ENCODE measurements around the gene ARL15. TPM values are rescaled to one million over a fixed set of nuclear protein-coding genes. Genes with fewer than 3 reads are reported as not detected.

ARL15 gene
- total and polyA plus RNA-seq, 8 donors: 20.2 to 27.7 (median 25.1) TPM

DNA sequence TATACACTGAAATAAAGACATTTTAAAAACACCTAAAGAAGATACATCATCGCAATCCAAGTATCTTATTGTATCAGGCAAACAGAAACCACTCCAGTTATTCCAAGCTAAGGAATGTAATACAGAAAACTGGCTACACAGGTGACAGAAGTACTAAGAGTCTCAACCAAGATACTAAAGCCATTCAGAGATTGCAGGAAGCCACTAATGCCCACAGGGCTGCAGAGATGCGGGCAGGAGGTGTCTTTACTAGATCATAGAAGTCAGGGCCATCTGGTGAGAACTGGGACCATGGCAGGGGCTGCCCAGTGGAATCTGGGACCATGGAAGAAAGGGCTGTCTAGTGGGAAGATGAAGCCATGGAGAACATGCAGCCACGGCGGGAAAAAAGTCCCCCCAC is 384.3 kb downstream of the ARL15 start:
- ATAC-seq (no peak), DNase-seq (no peak)
- intact Hi-C loops (cut with DNase I): no loop called here
- no peak overlapping the region for H3K27ac ChIP-seq
- H3K9me3 ChIP-seq: no peaks in the 10 kb centered on the region
- H3K36me3 ChIP-seq: no peaks in the 10 kb centered on the region
- H3K4me1 ChIP-seq: no peaks in the 10 kb centered on the region
- TF ChIP-seq, protein P1, sequence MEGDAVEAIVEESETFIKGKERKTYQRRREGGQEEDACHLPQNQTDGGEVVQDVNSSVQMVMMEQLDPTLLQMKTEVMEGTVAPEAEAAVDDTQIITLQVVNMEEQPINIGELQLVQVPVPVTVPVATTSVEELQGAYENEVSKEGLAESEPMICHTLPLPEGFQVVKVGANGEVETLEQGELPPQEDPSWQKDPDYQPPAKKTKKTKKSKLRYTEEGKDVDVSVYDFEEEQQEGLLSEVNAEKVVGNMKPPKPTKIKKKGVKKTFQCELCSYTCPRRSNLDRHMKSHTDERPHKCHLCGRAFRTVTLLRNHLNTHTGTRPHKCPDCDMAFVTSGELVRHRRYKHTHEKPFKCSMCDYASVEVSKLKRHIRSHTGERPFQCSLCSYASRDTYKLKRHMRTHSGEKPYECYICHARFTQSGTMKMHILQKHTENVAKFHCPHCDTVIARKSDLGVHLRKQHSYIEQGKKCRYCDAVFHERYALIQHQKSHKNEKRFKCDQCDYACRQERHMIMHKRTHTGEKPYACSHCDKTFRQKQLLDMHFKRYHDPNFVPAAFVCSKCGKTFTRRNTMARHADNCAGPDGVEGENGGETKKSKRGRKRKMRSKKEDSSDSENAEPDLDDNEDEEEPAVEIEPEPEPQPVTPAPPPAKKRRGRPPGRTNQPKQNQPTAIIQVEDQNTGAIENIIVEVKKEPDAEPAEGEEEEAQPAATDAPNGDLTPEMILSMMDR (IDR thresholded peaks at IDR 0.05): no peak
- no peaks in the 10 kb centered on the region for H3K27me3 ChIP-seq
- no peak overlapping the region for H3K4me3 ChIP-seq

DNA sequence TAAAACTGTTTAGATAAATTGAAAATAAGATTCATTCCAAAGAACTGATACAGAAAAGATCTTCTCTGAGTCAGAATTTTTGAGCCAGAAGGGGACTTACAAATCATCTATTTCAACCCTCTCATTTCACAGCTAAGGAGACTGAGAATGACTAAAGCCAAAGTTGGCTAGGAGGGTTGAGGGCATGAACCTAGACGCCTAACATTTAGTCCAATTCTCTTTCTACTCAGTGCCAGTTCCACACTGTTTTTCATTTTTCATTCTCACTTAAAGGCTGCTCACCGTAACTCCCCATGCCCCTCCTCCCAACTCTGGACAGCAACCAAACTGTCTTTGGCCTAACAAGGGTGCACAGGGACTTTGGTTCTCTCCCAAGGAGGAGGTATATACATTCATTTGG is 386.0 kb downstream of the ARL15 start:
- DNase-seq (no peak), ATAC-seq (no peak)
- H3K27me3 ChIP-seq: no peaks in the 10 kb centered on the region
- H3K27ac ChIP-seq: no peak overlapping the region
- H3K4me1 ChIP-seq: no peaks in the 10 kb centered on the region
- no peak overlapping the region for H3K4me3 ChIP-seq
- TF ChIP-seq, protein P1 (IDR thresholded peaks at IDR 0.05): no peak
- no peaks in the 10 kb centered on the region for H3K36me3 ChIP-seq
- no peaks in the 10 kb centered on the region for H3K9me3 ChIP-seq
- intact Hi-C loops (cut with DNase I): no loop called here

DNA sequence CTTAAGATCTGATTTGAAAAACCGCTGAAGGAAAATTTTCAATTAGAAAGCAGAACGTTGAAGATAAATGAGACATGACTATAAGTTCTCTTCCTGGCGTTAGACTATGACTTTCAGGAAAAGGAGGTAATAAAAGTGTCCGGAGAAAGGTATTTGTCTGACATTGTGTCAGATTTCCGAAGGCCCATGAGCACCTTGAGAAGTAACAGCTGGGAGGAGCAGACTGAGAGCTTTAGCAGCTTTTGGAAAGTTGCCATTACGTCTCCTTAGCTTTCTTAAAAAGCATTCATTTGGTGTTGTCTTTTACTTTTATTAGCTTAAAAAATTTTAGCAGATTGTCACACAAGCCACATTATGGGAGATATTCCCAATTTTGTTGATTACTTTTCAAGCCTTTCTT is 386.4 kb downstream of the ARL15 start:
- Histone ChIP-seq H3K9me3 (no peaks in the 10 kb centered on the region), H3K4me3 (no peak overlapping the region), H3K4me1 (no peaks in the 10 kb centered on the region), H3K36me3 (no peaks in the 10 kb centered on the region), H3K27ac (no peak overlapping the region), H3K27me3 (no peaks in the 10 kb centered on the region)
- TF ChIP-seq, protein P1 (IDR thresholded peaks at IDR 0.05): no peak
- no peak for DNase-seq
- intact Hi-C loops (cut with DNase I): no loop called here
- no peak for ATAC-seq

DNA sequence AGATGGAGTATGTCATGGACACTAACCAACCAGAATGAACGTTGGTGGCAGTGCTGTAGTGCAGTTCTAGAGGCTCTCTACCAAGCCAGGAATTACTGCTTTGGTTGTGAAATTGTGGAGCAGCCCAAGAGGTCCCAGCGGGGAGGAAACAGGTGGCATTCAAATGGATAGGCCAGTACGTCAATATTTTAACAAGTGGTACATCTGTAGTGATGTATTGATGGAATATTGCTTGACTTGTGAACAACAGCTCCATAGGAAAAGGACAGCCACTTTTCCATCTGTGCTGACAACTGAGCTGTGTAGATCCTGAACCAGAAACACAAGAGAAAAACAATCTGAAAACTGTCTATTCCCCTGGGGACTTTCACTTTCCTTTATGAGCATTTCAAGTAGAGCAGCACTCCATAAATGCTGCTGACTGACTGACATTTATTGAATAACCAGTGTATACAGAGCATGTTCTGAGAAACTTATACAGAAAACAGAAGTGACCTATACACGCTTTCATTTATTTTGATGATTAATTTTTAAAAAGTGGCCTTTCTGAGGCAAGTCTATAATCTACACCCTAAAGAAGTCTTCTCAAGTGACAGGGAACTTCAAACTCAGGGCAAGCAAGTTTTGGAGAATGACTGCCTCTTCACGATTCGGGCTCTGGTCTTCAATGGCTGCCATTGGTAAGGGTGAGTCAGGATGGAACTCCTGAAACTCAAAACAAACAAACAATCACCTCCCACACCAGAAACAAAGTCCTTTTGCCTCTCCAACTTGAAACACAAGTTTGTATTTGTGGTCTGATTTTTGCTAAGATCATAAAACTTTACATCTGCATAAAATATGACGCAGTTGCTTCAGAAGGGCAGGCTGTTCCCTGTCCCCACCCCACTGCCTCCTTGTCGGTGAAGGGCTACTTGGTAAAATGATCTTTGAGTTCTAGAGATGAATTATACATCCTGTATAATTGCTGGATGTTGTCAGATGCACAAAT is 387.6 kb downstream of the ARL15 start:
- TF ChIP-seq, protein P1 (IDR thresholded peaks at IDR 0.05): no peak
- ATAC-seq: no peak
- H3K4me1 ChIP-seq: no peaks in the 10 kb centered on the region
- no peaks in the 10 kb centered on the region for H3K27me3 ChIP-seq
- no peaks in the 10 kb centered on the region for H3K9me3 ChIP-seq
- H3K27ac ChIP-seq: no peak overlapping the region
- no peak overlapping the region for H3K4me3 ChIP-seq
- intact Hi-C loops (cut with DNase I): no loop called here
- no peaks in the 10 kb centered on the region for H3K36me3 ChIP-seq
- DNase-seq: no peak

DNA sequence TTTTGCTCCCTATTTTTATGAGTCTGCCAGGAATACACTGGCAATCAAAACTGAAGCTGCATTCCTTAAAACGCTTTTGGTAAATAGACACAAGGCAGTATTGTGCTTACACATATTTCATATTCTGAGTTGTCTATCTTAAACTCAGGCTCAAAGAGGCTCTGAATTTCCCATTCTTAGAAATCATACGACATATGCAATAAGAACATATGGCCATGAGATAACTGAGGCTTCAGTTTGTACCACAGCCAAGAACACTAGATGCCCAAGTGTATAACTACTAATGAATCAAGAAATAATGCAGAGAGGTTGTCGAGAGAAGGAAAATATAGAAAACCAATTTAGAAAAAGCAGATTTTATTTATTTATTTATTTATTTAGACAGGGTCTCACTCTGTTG is 392.5 kb downstream of the ARL15 start:
- Histone ChIP-seq H3K27ac (no peak overlapping the region), H3K27me3 (no peaks in the 10 kb centered on the region), H3K4me1 (no peaks in the 10 kb centered on the region), H3K9me3 (no peaks in the 10 kb centered on the region), H3K36me3 (no peaks in the 10 kb centered on the region), H3K4me3 (no peak overlapping the region)
- DNase-seq: no peak
- ATAC-seq: no peak
- TF ChIP-seq, protein P1 (IDR thresholded peaks at IDR 0.05): no peak
- intact Hi-C loops (cut with DNase I): no loop called here
